ENCODE data around the gene CACNA1C. TPM values are rescaled to one million over a fixed set of nuclear protein-coding genes. Genes with fewer than 3 reads are reported as not detected.

The CACNA1C gene
- total RNA-seq, 1 experiment from 2014 or later: 1.1 TPM

GRCh38 chr12:2641207-2641606 lies 588.4 kb downstream of the CACNA1C start:
- H3K36me3 Mint-ChIP-seq (ENCODE audit: insufficient read depth in 1 of 3, low read depth in 3 of 3): no peaks in the 10 kb centered on the region
- Histone ChIP-seq H2AK5ac (ENCODE audit: insufficient read length, low read length) (no peak overlapping the region), H2BK15ac (ENCODE audit: low read depth, low read length) (no peak overlapping the region), H2BK120ac (ENCODE audit: low read depth, low read length, poor library complexity, severe bottlenecking) (no peak overlapping the region), H3T11ph (ENCODE audit: low read length) (no peak overlapping the region), H3K56ac (ENCODE audit: insufficient read length, low read depth, low read length) (no peak overlapping the region), H4K20me1 (ENCODE audit: control insufficient read depth, insufficient read depth, insufficient read length) (no peaks in the 10 kb centered on the region), H3K27me3 (ENCODE audit: insufficient read depth, low read length) (no peaks in the 10 kb centered on the region), H3K4ac (ENCODE audit: low read depth, low read length) (no peak overlapping the region), H3K4me2 (ENCODE audit: insufficient read depth, insufficient read length, low read length) (no peak overlapping the region), H2AFZ (ENCODE audit: low read length) (no peak overlapping the region), H2BK5ac (ENCODE audit: insufficient read length, low read length) (no peak overlapping the region), H3K9me3 (ENCODE audit: control insufficient read depth, low read depth, low read length) (no peaks in the 10 kb centered on the region), H2BK12ac (ENCODE audit: insufficient read length, low read depth, low read length) (no peak overlapping the region), H3K18ac (ENCODE audit: insufficient read length, low read depth, low read length) (no peak overlapping the region), H3K23ac (ENCODE audit: insufficient read length, low read depth, low read length) (no peak overlapping the region), H4K5ac (ENCODE audit: insufficient read length, low read depth, low read length) (no peak overlapping the region), H3K14ac (ENCODE audit: insufficient read depth, low read length) (no peak overlapping the region; the same call in 1 of the 2 replicates), H2BK20ac (ENCODE audit: low read depth, low read length, poor library complexity, severe bottlenecking) (no peak overlapping the region), H3K79me2 (ENCODE audit: insufficient read depth, low read length) (no peaks in the 10 kb centered on the region), H3K27ac (ENCODE audit: insufficient read length, low read depth, low read length) (no peak overlapping the region), H3K4me1 (ENCODE audit: insufficient read depth, low read length) (peaks cover 5% of the 10 kb centered on the region; the same call in 1 of the 2 replicates), H3K79me1 (ENCODE audit: insufficient read depth, low read depth, low read length, poor library complexity, severe bottlenecking) (no peaks in the 10 kb centered on the region), H3K23me2 (ENCODE audit: insufficient read length, low read depth, low read length, poor library complexity, severe bottlenecking) (no peaks in the 10 kb centered on the region), H3K9ac (ENCODE audit: extremely low read depth, insufficient read length, low read length) (no peak overlapping the region), H4K8ac (replicated peaks; ENCODE audit: insufficient read length, low read depth, low read length) (no peak overlapping the region), H4K91ac (ENCODE audit: insufficient read length, low read depth, low read length) (no peak overlapping the region)
- H3K27me3 Mint-ChIP-seq (ENCODE audit: low read depth): peaks cover 3% of the 10 kb centered on the region; the same call in 1 of the 2 replicates
- peak; percentile 82 for DNase-seq
- peak; percentile 70 for TF ChIP-seq CTCF (conservative IDR thresholded peaks at IDR 0.05)
- H3K9me3 Mint-ChIP-seq: no peaks in the 10 kb centered on the region
- no peak overlapping the region for H3K4me3 Mint-ChIP-seq
- peaks cover 40 to 41% of the 10 kb centered on the region in 2 experiments for H3K4me1 Mint-ChIP-seq
- WGBS (ENCODE audit: extremely low coverage, insufficient read length, low lambda C conversion rate): no CpG with 5 or more reads among the region's 6 CpGs
- H3K27ac Mint-ChIP-seq: peak overlapping the region in 1 of 3 experiments; percentile 76; a peak in 1 of 7 replicates

Measured in H9 (cell line).